Spleen (tissue), 3 donors: ENCODE measurements around the gene CCDC110.

ENCODE experiments used
- POLR2A ChIP-seq, 3 donors: fragments of 450-650 bp; IDR thresholded peaks; one replicate each; pipeline ENCODE4 v1.5.1; 2017; ENCODE audit warnings: antibody characterized with exemption in 3 of 3, mild to moderate bottlenecking in 1 of 3
- POLR2AphosphoS5 ChIP-seq, 3 donors: sonication (generic); formaldehyde crosslinking; IDR thresholded peaks; one replicate each; pipeline ENCODE4 v1.5.1; 2017; ENCODE audit warnings: antibody characterized with exemption in 3 of 3

- TF ChIP-seq POLR2AphosphoS5 (IDR thresholded peaks at IDR 0.05) (peak; percentile 91 to 96 (median 92)), POLR2A (IDR thresholded peaks at IDR 0.05) (peak; percentile 20 to 65 (median 52))
Measured at GRCh38 chr4:185425647-185426352, 45.7 kb downstream of the CCDC110 start, which contains the start of gene UFSP2.
